ENCODE data around the gene PPP2R2B.
"Not testable (repeated sequence)": the region's sequence is repeated elsewhere in the genome, so short reads cannot be mapped to it uniquely, and the experiment has no call there.

The PPP2R2B gene

GRCh38 chr5:146652547-146652946 lies 226.0 kb downstream of the PPP2R2B start:
- no peak for DNase-seq (ENCODE audit: low spot score)

GRCh38 chr5:146647656-146648199 lies 230.8 kb downstream of the PPP2R2B start:
- DNase-seq (ENCODE audit: low spot score): no peak

- no peak for DNase-seq (ENCODE audit: low spot score)
Measured at GRCh38 chr5:146646441-146646840, 232.1 kb downstream of the PPP2R2B start.

- no peak for DNase-seq (ENCODE audit: low spot score)
Measured at GRCh38 chr5:146645342-146645741, 233.2 kb downstream of the PPP2R2B start.

- no peak for DNase-seq (ENCODE audit: low spot score)
Measured at GRCh38 chr5:146644831-146645230, 233.7 kb downstream of the PPP2R2B start.

GRCh38 chr5:146643776-146644175 lies 234.8 kb downstream of the PPP2R2B start:
- no peak for DNase-seq (ENCODE audit: low spot score)

GRCh38 chr5:146642410-146642809 lies 236.1 kb downstream of the PPP2R2B start:
- DNase-seq (ENCODE audit: low spot score): no peak

- no peak for DNase-seq (ENCODE audit: low spot score)
Measured at GRCh38 chr5:146641941-146642340, 236.6 kb downstream of the PPP2R2B start.

- no peak for DNase-seq (ENCODE audit: low spot score)
Measured at GRCh38 chr5:146640285-146640896, 238.2 kb downstream of the PPP2R2B start.

GRCh38 chr5:146635443-146635842 lies 243.1 kb downstream of the PPP2R2B start:
- DNase-seq (ENCODE audit: low spot score): no peak

GRCh38 chr5:146633323-146633764 lies 245.2 kb downstream of the PPP2R2B start:
- no peak for DNase-seq (ENCODE audit: low spot score)

GRCh38 chr5:146632620-146633322 lies 245.8 kb downstream of the PPP2R2B start:
- no peak for DNase-seq (ENCODE audit: low spot score)

GRCh38 chr5:146630472-146630871 lies 248.1 kb downstream of the PPP2R2B start:
- DNase-seq (ENCODE audit: low spot score): no peak

- DNase-seq (ENCODE audit: low spot score): no peak
Measured at GRCh38 chr5:146628950-146629349, 249.6 kb downstream of the PPP2R2B start.

GRCh38 chr5:146626936-146627335 lies 251.6 kb downstream of the PPP2R2B start:
- no peak for DNase-seq (ENCODE audit: low spot score)

- no peak for DNase-seq (ENCODE audit: low spot score)
Measured at GRCh38 chr5:146624179-146624578, 254.4 kb downstream of the PPP2R2B start.

- DNase-seq (ENCODE audit: low spot score): no peak
Measured at GRCh38 chr5:146623666-146624065, 254.9 kb downstream of the PPP2R2B start.

GRCh38 chr5:146623009-146623408 lies 255.5 kb downstream of the PPP2R2B start:
- DNase-seq (ENCODE audit: low spot score): no peak

GRCh38 chr5:146622391-146622790 lies 256.2 kb downstream of the PPP2R2B start:
- no peak for DNase-seq (ENCODE audit: low spot score)

GRCh38 chr5:146620669-146621051 lies 257.9 kb downstream of the PPP2R2B start:
- DNase-seq (ENCODE audit: low spot score): no peak

GRCh38 chr5:146620031-146620668 lies 258.4 kb downstream of the PPP2R2B start:
- DNase-seq (ENCODE audit: low spot score): no peak

GRCh38 chr5:146618434-146618833 lies 260.1 kb downstream of the PPP2R2B start:
- DNase-seq (ENCODE audit: low spot score): no peak

- not testable (repeated sequence) for DNase-seq (ENCODE audit: low spot score)
Measured at GRCh38 chr5:146609731-146610130, 268.8 kb downstream of the PPP2R2B start.
